Hematopoietic multipotent progenitor cell treated with erythropoietin and hydrocortisone succinate and interleukin-3 and kit ligand, for 8 days (in vitro differentiated cells): ENCODE results near the gene EXOC7.
"Not testable (repeated sequence)": the region's sequence is repeated elsewhere in the genome, so short reads cannot be mapped to it uniquely, and the experiment has no call there.

Experiments
- DNase-seq: peaks from one replicate; pipeline ENCODE4 v3.0.0-alpha.2; 2015

Gene EXOC7

GRCh38 chr17:76071531-76072147, 31.9 kb downstream of the EXOC7 start:
- DNase-seq = peak; percentile 6

- no peak for DNase-seq
Measured at GRCh38 chr17:76065775-76066174, 37.8 kb downstream of the EXOC7 start.

DNA sequence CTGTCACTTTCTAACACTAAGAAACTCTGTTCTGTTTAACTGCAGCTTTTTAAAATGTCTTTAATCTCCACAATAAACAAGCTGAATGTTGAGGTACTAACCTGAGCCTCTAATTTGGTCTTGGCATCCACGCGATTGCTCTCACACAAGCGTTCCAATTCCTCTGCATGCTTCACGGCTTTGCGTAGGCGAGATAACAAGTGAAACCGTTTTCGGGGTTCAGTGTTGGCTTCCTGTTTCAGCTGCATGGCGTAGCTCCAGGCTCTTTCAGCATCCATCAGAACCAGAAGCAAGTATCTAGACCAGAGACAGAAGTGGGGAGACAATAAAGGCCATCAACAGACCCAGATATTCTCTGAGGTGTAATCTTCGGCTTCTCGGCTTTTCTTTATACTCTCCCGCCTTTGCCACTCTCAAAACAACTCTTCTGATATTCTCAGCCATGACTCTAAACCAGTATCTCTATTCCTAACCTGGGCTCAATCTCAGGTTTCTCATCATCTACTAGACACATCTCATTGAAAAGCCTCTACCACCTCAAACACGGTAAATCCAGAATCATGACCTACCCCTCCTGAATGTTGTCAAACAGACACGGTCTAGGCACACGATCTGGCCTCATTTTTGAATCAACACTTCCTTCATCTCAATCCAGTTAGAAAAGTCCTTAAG, 39.6 kb downstream of the EXOC7 start:
- DNase-seq = peak; percentile 9

DNA sequence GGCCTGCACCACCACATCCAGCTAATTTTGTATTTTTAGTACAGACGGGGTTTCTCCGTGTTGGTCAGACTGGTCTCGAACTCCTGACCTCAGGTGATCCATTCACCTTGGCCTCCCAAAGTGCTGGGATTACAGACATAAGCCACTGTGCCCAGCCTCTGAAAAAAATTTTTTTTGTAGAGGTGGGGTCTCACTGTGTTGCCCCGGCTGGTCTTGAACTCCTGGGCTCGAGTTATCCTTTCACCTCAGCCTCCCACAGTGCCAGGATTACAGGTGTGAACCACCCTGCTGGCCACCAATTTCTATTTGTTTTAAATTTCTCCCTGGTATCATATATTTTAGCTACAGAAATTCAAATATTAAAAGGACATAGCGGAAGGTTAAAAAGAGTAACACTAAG, 45.3 kb downstream of the EXOC7 start:
- not testable (repeated sequence) for DNase-seq

- DNase-seq = peak; percentile 20
Measured at GRCh38 chr17:76056882-76057281, 46.7 kb downstream of the EXOC7 start.

DNA sequence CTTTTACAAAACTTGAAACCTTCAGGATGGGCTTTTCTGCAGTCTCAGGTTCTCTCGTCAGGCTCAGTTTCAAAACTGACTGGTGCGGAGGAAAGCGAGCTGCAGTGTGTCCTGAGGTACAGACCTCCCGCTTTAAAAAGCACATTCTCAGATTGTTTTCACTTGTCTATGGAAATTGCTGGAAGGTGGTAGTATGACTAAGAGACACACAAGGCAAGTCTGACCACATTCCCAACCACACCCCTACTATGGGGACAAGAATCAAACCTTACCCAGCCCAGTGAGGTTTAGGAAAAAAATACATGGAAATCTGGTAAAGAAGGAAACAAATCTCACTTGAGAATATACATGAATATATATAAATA, 49.5 kb downstream of the EXOC7 start:
- DNase-seq = no peak

GRCh38 chr17:76053246-76054111, 50.1 kb downstream of the EXOC7 start:
- peak; percentile 50 for DNase-seq

DNA sequence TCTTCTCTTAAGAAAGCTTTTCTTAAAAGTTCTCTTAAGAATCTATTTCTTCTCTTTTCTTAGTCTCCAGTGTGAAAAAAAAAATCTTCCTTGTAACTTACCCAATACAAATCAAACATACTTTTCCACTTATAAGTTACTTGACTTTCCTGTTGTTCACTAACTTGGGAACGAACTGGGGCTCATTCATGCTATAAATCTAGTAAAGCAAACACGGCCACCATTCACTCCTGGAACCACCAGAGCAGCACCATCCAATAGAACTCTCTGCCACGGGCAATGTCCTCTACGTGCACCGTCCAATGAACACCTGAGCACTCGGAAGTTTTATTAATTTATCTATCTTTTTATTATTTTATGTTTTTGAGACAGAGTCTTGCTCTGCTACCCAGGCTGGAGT, 52.0 kb downstream of the EXOC7 start:
- no peak for DNase-seq

DNA sequence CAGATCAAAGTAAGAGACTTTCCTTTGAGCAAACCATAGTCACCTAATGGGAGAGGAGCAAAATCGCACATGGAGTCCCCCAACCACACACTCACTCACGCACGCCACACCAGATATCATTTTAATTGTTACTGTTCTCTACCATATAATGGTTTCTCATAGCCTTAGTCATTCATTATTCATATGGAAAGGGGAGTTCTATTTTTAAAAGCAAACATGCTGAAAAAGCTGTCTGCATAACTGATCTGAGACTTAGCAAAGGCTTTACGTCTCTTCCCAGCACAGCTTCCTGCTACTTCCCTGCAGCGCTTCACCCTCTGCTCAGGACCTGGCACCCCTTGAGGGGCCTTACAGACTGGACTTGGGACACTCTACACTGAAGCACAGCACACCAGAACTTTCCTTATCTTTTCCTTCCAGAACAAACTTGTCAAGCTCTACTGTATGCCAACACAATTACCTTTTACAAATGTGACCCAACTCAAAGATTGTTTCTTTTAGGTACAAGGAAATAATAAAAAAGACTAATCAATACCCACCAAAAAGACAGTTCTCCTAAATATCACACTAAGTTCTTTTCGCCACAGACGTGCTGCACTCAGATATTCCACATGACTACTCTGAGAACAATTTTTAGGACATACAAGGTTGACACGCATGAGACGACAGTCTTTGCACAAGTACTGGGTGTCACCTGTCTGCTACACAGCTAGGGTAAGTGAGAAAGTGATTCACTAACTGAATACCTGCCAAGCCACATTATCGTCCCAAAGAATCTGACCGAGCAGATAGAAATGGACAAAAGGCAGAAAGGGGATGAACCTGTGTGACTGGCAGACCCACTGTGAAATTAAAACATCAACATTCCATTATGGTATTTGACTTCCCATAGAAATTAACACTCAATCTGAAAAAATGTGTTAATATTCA, 52.8 kb downstream of the EXOC7 start:
- DNase-seq = no peak

- no peak for DNase-seq
Measured at GRCh38 chr17:76049836-76050537, 53.6 kb downstream of the EXOC7 start.

DNA sequence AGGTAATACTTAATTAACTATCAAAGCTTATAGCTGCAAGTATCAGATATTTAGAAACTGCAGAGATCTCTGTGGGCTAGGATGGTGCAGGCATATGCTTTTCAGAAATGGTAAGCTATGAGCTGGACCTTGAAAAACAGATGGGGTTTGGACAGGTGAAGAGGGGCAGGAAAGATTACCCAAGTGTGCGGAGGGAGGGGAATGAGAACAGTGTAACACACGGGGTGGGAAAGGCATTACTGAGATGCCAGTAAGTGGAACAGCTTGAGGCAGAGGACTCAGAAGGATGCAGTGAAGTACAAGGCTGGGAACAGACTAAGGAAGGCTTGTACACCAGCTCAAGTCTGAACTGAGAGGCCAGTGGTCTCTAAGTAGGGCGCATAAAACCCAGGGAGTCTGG, 54.3 kb downstream of the EXOC7 start:
- no peak for DNase-seq

DNA sequence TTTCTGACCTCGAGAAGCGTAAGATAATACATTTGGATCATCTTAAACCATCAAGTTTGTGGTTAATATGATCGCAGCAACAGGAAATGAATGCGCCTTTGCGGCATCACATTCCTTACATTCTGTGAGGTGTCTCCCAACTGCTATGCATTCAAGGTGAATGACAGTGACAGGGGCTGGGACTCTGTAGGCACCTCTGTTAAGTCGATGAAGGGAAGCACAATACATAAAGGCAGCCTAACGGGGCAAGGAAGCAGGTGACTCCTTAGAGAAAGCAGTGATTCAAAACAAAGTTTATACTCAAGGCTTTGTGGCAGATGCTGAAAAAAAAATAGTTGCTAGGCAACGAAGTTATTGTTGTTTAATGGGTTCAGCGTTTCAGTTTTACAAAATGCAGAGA, 54.9 kb downstream of the EXOC7 start:
- no peak for DNase-seq

DNA sequence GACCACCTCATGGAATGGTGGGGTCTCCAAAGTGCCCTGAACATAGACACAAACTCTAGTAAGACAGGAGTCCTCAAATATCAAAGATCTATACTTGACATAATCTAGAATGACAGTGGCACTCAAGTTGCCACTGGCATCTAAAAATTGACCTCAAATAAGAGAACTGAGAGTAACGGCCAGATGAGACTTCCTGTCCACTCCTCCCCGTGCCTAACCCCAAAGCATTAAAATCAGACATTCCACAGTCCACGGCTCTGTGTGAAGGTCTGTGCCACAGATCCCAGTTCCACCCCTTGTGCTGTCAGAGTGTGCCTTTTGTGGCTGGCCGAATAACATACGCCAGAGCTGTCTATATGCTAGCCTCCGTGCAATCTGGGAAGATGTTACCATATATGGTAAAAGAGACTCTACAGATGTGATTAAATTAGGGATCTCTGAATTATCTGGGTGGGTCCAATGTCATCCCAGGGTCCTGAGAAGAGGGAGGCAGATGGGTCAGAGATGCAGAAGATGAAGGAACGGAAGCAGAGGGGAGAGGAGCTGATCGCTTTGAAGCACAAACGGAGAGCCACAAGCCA, 55.5 kb downstream of the EXOC7 start:
- DNase-seq = no peak

DNA sequence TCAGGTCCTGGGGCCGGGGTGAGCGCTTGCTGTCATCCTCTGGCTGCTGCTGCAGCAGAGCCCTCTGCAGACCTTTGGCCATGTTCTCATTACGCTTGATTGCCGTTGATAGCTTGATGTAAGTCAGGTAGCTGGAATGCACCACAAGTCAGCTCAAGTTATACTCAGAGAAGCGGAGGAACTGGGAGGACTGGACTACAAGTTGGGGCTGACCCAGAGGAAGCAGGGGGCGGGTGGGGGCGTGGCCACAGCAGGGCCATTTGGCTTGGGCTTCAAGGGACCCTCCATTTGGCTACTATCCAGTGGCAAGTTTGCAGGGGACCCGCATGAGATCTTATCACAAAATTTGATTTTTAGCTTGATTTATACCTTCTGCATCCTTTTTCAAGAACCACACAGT, 57.5 kb downstream of the EXOC7 start:
- DNase-seq = no peak

GRCh38 chr17:76044475-76045007, 59.0 kb downstream of the EXOC7 start:
- not testable (repeated sequence) for DNase-seq

DNA sequence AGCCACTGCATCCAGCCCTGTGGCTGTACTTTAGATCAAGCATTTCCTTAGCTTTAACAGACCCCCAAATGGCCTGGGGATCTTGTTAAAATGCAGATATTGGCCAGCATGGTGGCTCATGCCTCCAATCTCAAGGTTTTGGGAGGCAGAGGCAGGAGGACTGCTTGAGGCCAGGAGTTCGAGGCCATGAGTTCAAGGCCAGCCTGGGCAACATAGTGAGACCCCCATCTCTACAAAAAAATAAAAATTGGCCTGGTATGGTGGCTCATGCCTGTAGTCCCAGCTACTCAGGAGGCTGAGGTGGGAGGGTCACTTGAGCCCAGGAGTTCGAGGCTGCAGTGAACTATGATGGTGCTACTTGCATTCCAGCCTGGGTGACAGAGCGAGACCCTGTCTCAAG, 60.7 kb downstream of the EXOC7 start:
- DNase-seq = not testable (repeated sequence)

- DNase-seq = no peak
Measured at GRCh38 chr17:76040376-76040775, 63.2 kb downstream of the EXOC7 start.

- DNase-seq = no peak
Measured at GRCh38 chr17:76039121-76039520, 64.5 kb downstream of the EXOC7 start.

DNA sequence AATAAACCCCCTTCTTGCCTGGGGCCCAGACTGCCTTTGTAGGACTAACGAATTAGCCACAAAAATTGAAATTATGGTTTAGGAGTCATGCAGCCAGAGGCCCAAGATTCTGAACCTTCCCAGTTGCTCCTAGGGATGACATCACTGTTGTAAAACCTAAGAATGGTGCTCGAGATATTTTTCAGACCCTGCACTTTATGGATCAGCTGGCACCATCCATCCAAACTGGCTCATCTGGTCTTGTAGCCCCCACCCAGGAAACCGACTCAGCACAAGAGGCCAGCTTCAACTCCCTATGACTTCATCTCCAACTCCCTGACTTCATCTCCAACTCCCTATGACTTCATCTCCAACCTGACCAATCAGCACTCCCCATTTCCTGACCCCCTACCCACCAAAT, 65.5 kb downstream of the EXOC7 start:
- no peak for DNase-seq

- no peak for DNase-seq
Measured at GRCh38 chr17:76036497-76037261, 66.9 kb downstream of the EXOC7 start.
